CD4-positive, alpha-beta T cell (primary cell): ENCODE results near the gene RIT2. TPM values are rescaled to one million over a fixed set of nuclear protein-coding genes. Genes with fewer than 3 reads are reported as not detected.

Experiments
- ATAC-seq: fragments of 200-7000 bp; cut with Tn5 transposase; one replicate; pipeline ENCODE4 v1.10.0; 2022; ENCODE audit warnings: mild to moderate bottlenecking; ENCODE audit not compliant: poor library complexity
- CTCF ChIA-PET: fragments of 350-600 bp; sonication (Branson Sonifier 250); formaldehyde crosslinking; loops from one replicate; lab custom pipeline; 2021; ENCODE audit warnings: antibody characterized with exemption, inconsistent platforms; lab: Charles Lee
- POLR2A ChIA-PET: fragments of 350-600 bp; sonication (Branson Sonifier 250); formaldehyde crosslinking; loops from one replicate; lab custom pipeline; 2021; ENCODE audit warnings: antibody characterized with exemption, inconsistent platforms; lab: Charles Lee
- DNase-seq, 14 experiments: peaks; one replicate each; pipeline ENCODE4 v3.0.0-alpha.2; 2013 to 2020; ENCODE audit warnings: mixed read lengths in 2 of 14
- H3K27ac ChIP-seq, 2 donors: one replicate each; pipeline versions ENCODE4 v1.5.1 to v1.7.0; 2013; ENCODE audit warnings: low read length in 2 of 2, low read depth in 1 of 2, mild to moderate bottlenecking in 1 of 2
- H3K27me3 ChIP-seq, 2 experiments: 1 replicate in 1 of 2; 2 replicates in 1 of 2; pipeline versions ENCODE4 v1.6.1 to v1.7.0; 2013; ENCODE audit warnings: low read length in 2 of 2, control low read depth in 1 of 2, mild to moderate bottlenecking in 1 of 2, moderate library complexity in 1 of 2; ENCODE audit not compliant: insufficient read depth in 2 of 2, control insufficient read depth in 1 of 2
- H3K36me3 ChIP-seq: one replicate; pipeline ENCODE4 v1.6.1; 2013; ENCODE audit warnings: low read length, control low read depth; ENCODE audit not compliant: insufficient read depth
- H3K4me1 ChIP-seq: one replicate; pipeline ENCODE4 v1.6.1; 2013; ENCODE audit warnings: low read length, control low read depth; ENCODE audit not compliant: insufficient read depth
- H3K4me3 ChIP-seq: one replicate; pipeline ENCODE4 v1.5.1; 2013; ENCODE audit warnings: mild to moderate bottlenecking, low read length, moderate library complexity
- H3K9me3 ChIP-seq, 2 experiments: 1 replicate in 1 of 2; 2 replicates in 1 of 2; pipeline versions ENCODE4 v1.6.1 to v1.7.0; 2013; ENCODE audit warnings: low read length in 2 of 2, mild to moderate bottlenecking in 2 of 2, control low read depth in 1 of 2, moderate library complexity in 1 of 2; ENCODE audit not compliant: control insufficient read depth in 1 of 2, insufficient read depth in 1 of 2
- H3K27ac Mint-ChIP-seq: one replicate; pipeline ENCODE4 v1.8.0; 2020; ENCODE audit warnings: mixed read lengths
- H3K27me3 Mint-ChIP-seq: one replicate; pipeline ENCODE4 v1.8.0; 2021; ENCODE audit warnings: mixed read lengths
- H3K36me3 Mint-ChIP-seq: one replicate; pipeline ENCODE4 v1.8.0; 2021; ENCODE audit warnings: low read depth, mixed read lengths
- H3K4me1 Mint-ChIP-seq: one replicate; pipeline ENCODE4 v1.8.0; 2021; ENCODE audit warnings: low read depth, mixed read lengths
- H3K4me3 Mint-ChIP-seq: one replicate; pipeline ENCODE4 v1.8.0; 2020; ENCODE audit warnings: mild to moderate bottlenecking, mixed read lengths
- H3K9me3 Mint-ChIP-seq: one replicate; pipeline ENCODE4 v1.8.0; 2020; ENCODE audit warnings: mixed read lengths
- CTCF ChIP-seq: fragments of 200-600 bp; IDR thresholded peaks from one replicate; pipeline ENCODE4 v1.8.0; 2022; ENCODE audit warnings: antibody characterized with exemption, mild to moderate bottlenecking
- intact Hi-C, 2 experiments: fragments of 100-400 bp; cut with DNase I in 1 of 2; cut with micrococcal nuclease in 1 of 2; formaldehyde crosslinking; loops; one replicate each; pipeline versions ENCODE4 v1.15.1 to v1.9.0; 2023 to 2025; cut with DNase I, micrococcal nuclease
- total RNA-seq, 174 experiments: library from RNA in 2 of 174; stranded (reverse) in 2 of 174; gene quantifications; one replicate each; pipeline ENCODE4 v1.2.3 and lab custom pipeline; 2021 to 2026

The RIT2 gene
- total RNA-seq, 2 experiments from 2014 or later = not detected

GRCh38 chr18:42771936-42772335, 343.5 kb downstream of the RIT2 start:
- H3K4me3 ChIP-seq = no peak overlapping the region
- intact Hi-C loops = no loop called here
- no peaks in the 10 kb centered on the region for H3K27me3 Mint-ChIP-seq
- peaks cover 0 to 9% of the 10 kb centered on the region in 2 experiments for H3K9me3 ChIP-seq
- CTCF ChIA-PET = no interaction called here
- ATAC-seq (no peak), DNase-seq (no peak)
- H3K36me3 ChIP-seq = no peaks in the 10 kb centered on the region
- no peak for TF ChIP-seq CTCF
- no peaks in the 10 kb centered on the region for H3K27me3 ChIP-seq
- POLR2A ChIA-PET = no interaction called here
- H3K4me1 Mint-ChIP-seq = no peaks in the 10 kb centered on the region
- no peak overlapping the region for H3K4me3 Mint-ChIP-seq
- no peak overlapping the region for H3K27ac Mint-ChIP-seq
- peaks cover 5% of the 10 kb centered on the region for H3K9me3 Mint-ChIP-seq
- no peaks in the 10 kb centered on the region for H3K36me3 Mint-ChIP-seq
- no peaks in the 10 kb centered on the region for H3K4me1 ChIP-seq
- no peak overlapping the region for H3K27ac ChIP-seq

- TF ChIP-seq CTCF = no peak
- peaks cover 0 to 7% of the 10 kb centered on the region in 2 experiments for H3K9me3 ChIP-seq
- no peak overlapping the region for H3K4me3 ChIP-seq
- H3K4me1 ChIP-seq = no peaks in the 10 kb centered on the region
- Mint-ChIP-seq H3K4me1 (no peaks in the 10 kb centered on the region), H3K36me3 (no peaks in the 10 kb centered on the region), H3K9me3 (peaks cover 4% of the 10 kb centered on the region), H3K27me3 (no peaks in the 10 kb centered on the region), H3K27ac (no peak overlapping the region), H3K4me3 (no peak overlapping the region)
- POLR2A ChIA-PET = no interaction called here
- H3K27me3 ChIP-seq = no peaks in the 10 kb centered on the region
- H3K36me3 ChIP-seq = no peaks in the 10 kb centered on the region
- CTCF ChIA-PET = no interaction called here
- no peak for ATAC-seq
- no peak overlapping the region for H3K27ac ChIP-seq
- intact Hi-C loops = no loop called here
- DNase-seq = no peak
Observed at GRCh38 chr18:42765302-42765701, 350.2 kb downstream of the RIT2 start.

GRCh38 chr18:42760290-42760689, 355.2 kb downstream of the RIT2 start:
- Histone ChIP-seq H3K9me3 (no peaks in the 10 kb centered on the region), H3K27me3 (no peaks in the 10 kb centered on the region), H3K4me1 (no peaks in the 10 kb centered on the region), H3K27ac (no peak overlapping the region), H3K4me3 (no peak overlapping the region), H3K36me3 (no peaks in the 10 kb centered on the region)
- no peak overlapping the region for H3K4me3 Mint-ChIP-seq
- ChIA-PET POLR2A (no interaction called here), CTCF (no interaction called here)
- DNase-seq (no peak), ATAC-seq (no peak)
- intact Hi-C loops = no loop called here
- peaks cover 6% of the 10 kb centered on the region for H3K9me3 Mint-ChIP-seq
- no peak overlapping the region for H3K27ac Mint-ChIP-seq
- H3K4me1 Mint-ChIP-seq = no peaks in the 10 kb centered on the region
- H3K36me3 Mint-ChIP-seq = no peaks in the 10 kb centered on the region
- no peak for TF ChIP-seq CTCF
- no peaks in the 10 kb centered on the region for H3K27me3 Mint-ChIP-seq
